GM15510 (cell line): ENCODE measurements around the gene CAVIN1.

Experiments used
- POLR2A ChIP-seq: IDR thresholded peaks from 3 replicates; pipeline ENCODE4 v1.6.1; 2011; ENCODE audit warnings: borderline replicate concordance; ENCODE audit not compliant: insufficient read length; ENCODE audit errors: extremely low read depth

Gene CAVIN1

GRCh38 chr17:42363767-42364585 is 59.1 kb downstream of the CAVIN1 start:
- TF ChIP-seq POLR2A: no peak

GRCh38 chr17:42363231-42363630 is 59.8 kb downstream of the CAVIN1 start:
- TF ChIP-seq POLR2A: no peak

- TF ChIP-seq POLR2A: no peak
Observed at GRCh38 chr17:42362245-42362961, 60.7 kb downstream of the CAVIN1 start.

- TF ChIP-seq POLR2A: no peak
Observed at GRCh38 chr17:42361781-42362186, 61.3 kb downstream of the CAVIN1 start.

GRCh38 chr17:42359133-42359532 is 63.9 kb downstream of the CAVIN1 start:
- no peak for TF ChIP-seq POLR2A

- no peak for TF ChIP-seq POLR2A
Observed at GRCh38 chr17:42358434-42358833, 64.6 kb downstream of the CAVIN1 start.

GRCh38 chr17:42354956-42355843 is 67.9 kb downstream of the CAVIN1 start:
- TF ChIP-seq POLR2A: no peak
